NCI-H1436 (cell line): ENCODE measurements around the gene ALK.

ENCODE experiments used
- DNase-seq: peaks from one replicate; lab custom pipeline; 2025; lab: John Stamatoyannopoulos, UW

ALK gene

DNA sequence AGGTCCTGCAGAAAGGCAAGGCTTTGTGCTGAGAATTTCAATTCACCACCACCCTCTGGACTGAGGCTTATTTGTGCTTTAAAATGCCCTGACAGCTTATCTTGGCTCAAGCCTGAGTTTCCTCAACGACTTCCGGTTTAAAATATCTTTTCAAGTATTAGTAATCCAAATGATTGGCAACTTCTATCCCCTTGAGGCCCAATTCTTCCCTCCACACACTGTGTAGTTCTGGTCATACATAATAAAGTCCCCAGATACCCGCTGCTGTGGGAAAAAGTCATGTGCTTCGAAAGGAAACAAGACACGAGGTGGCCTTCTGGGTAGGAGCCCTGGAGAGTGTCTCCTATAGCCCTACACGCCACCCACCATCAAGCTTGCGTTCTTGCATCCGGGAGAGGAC, 393.4 kb downstream of the ALK start:
- no peak for DNase-seq

DNA sequence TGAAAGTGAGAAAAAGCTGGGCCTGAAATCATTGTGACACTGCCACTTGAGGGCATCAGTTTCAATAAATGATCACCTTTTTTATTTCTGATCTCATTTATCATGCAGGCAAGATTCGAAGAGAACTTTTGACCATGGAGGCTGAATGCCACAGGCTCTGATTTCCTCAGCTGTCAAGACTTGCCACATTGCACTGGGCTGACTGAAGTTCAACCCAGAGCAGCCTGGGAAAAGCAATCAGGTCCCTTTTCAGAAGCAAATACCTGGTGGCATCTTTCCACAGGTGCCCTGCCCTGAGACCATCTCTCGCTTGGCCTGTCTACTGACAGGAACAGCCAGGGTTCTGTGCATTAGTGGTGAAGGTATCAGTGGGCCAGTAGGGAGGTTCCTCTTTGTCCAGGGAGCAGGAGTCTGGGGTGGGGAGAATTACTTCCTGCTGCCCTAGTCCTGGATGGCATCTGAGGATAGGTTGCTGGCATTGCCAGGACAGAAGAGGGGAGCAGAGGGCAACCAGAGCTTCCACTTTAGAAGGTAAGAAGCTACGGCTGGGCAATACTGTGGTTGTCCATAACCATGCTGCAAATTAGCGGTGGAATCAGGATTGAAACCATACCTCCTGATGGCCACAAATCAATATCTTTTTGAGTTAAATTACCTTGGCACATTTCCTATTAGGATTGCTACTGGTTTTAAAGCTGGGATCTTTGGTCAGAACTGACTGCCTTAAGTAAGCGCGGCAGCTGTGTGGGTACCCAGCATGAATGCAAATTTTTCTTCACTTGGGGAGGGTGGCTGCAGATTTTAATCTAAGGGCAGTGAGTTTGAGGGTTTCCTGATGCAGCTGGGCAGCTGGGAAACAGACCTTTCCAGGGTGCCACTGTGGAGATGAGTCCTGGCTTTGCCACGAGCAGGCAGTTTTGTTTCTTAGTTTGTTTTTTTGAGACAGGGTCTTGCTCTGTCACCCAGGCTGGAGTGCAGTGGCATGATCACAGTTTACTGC, 394.5 kb downstream of the ALK start:
- no peak for DNase-seq

DNA sequence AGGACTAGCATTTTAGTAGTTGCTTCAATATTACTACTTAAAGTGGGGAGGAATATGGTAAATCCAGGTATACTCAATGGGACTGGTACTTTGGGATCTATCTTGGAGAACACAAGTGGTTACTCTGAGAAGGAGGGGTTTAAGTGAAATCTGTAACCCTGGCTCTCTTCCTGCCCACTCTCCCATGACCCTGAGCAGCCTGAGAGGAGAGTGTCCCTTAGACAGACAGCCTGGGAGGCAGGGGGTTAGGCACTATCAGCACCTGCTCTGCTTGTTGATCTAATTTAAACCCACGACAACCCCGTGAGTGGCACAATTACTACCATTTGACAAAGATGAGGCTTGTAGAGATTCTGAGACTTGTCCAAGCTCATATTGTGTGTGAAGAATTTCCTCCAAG, 395.5 kb downstream of the ALK start:
- no peak for DNase-seq

DNA sequence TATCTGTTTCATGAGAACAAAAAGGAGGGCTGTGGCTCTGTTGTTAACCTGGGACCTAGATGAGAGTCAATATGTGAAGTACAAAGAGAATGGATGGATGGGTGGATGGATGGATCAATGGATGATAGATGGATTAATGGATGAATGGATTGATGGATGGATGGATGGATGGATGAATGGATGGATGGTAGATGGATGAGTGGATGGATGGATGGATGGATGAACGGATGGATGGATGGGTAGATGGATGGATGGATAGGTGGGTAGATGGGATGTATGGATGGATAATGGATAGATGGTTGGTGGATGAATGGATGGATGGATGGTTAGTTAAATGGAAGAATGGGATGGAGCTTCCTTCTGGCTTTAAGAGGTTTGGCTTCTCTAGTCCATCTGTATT, 396.7 kb downstream of the ALK start:
- DNase-seq = no peak

DNA sequence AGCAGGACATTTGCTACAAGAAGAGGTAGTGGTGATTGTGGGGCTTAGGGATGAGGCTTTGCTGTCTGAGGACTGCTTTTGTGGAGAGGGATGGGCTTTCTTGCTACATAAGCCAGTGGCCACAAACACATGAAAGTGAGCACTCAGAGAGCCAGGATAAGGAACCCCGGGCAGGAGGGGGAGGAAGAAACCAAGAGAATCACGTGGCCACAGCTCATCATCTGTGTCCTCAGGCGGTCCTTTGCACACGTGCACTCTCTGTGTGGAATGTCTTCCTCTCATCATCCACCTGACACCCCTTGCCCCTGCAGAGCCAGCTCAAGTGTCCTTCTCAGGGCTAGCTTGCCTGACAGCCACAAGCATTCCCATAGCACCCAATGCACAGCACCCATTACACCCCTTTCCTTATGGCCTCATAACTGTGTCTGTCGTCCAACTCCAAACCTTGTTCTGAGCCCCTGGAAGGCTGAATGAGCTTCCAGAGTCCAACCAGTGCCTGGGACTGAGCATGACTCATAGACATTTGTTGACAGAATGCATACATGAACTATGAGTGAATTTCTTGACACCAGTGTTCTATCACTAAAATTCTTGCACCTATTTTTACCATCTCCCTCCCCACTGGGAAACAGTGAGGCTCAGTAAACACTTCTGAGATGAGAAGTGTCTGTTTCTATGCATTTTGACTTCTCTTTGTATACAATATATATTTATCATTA, 398.3 kb downstream of the ALK start:
- DNase-seq = no peak

DNA sequence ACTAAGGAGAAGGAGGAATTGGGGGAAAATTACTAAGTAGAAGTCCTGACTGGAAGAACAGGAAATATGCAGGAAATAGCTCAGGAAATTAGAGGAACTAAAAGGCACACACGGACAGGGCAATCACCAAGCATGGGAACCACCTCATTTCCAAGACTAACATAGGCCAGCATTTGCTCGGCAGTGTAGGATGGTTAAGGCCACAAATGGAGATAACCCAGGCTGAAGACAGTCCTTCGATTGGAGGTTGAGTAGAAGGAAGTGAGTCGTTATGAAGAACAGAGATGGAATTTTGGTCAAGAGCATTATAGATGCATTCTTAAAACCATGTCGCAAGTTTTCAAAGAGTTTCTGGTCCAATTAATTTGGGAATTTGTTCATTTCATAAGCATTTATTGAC, 401.4 kb downstream of the ALK start:
- DNase-seq = no peak

DNA sequence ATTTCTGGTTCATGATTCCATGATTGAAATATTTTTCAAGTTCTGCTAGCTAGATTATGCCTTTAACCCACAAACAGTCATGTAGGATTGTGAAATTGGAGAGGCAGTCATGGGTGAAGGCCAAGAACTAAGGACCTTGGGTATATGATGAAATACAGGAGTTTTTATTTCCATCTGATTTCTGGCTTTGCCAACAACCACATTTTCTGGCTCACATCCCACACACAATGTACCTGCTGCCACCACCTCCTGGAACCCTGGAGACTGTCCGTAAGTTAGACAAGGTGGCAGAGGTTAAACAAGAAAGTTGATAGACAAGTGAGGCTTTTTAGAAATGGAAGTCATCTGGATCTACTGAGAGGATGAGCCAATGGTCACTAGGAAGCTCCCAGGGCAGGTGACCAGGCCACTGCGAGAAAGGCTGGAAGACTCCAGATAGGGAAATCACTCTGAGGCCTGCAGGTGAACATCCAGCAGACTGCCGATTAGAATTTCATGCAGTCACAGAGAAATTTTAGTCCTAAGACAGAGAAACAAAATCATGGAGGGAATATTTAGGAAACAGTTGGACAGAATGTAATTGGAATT, 402.0 kb downstream of the ALK start:
- DNase-seq = no peak

DNA sequence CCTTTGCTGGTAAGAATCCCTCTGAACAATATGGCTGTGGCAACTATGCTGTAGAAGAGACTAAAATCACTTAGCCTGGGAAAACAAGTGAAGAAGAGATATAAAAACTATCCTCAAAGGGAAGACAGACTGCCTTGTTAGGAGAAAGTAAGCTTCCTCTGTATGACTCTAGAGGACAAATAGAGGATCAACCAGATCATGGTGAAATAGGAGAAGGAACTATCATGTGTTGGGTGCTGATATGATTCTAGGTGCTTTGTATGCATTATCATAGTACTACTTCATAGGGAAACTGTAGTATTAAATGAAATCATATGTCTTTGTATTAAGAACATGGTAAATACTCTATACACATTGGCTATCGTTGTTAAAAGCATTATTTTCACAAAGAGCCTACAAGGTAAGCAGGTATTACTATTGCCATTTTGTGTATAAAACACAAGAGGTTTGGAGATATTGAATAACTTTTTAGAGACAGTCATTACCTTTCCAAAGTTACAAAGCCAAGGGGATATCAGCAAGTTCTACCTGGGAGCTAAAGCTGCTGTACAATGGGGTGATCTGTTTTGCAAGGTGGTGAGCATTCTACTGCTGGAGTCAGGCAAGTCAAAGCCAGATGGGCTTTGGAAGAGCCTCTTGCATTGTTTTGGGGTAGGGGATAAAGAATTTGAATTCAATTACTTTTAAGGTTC, 402.6 kb downstream of the ALK start:
- no peak for DNase-seq

DNA sequence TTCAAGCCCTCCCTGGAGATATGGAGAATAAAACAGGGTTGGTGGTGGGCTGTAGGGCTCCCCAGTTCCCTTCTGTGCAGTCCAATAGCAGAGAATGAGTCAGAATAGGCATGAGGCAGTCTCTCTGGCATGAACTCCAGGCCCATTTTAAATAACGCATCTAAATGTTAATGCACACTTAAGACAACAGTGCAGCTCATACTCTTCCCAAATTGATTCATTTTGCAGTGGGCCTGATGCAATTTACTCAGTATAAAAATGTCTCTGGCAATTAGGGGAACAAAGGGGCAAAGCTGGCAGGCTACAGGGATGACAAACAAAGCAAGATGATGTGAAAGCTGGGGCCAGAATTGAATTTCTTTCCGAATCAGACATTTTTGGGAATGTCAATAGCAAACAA, 403.4 kb downstream of the ALK start:
- no peak for DNase-seq

DNA sequence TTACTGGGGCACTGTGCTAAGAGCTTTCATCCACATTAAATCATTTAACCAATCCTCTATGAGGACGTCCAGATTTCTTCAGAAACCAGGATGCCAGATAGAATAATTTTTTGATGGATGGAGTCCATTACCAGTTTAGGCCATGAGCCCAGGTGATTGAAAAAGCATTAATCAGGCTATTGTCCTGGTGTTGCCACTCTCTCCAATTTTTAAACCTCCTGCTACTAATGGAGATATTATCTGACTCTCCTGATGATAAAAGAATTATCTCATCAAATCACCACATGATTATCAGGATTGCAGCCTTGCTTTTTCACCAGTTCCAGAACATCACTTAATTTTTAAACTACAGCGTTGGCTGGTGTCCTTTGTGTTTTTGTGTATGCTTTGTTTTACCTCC, 404.0 kb downstream of the ALK start:
- DNase-seq = no peak

DNA sequence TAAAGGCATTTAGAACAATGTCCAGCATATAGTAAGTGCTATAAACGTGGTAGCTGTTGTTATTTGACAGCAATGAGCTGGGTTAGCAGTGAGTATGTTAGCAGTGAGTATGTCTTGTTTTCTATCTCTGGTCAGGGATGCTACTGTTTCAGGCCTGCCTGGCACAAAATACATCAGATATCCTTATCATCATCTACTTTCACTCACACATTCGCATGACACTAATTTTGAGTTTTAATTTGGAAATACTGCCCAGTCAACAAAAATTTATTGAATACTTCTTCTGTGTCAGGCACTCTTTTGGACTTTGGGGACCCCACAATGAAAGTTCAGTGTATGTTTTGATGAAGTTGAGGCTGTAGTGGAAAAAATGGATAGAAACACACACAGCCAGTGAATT, 404.6 kb downstream of the ALK start:
- DNase-seq = no peak

DNA sequence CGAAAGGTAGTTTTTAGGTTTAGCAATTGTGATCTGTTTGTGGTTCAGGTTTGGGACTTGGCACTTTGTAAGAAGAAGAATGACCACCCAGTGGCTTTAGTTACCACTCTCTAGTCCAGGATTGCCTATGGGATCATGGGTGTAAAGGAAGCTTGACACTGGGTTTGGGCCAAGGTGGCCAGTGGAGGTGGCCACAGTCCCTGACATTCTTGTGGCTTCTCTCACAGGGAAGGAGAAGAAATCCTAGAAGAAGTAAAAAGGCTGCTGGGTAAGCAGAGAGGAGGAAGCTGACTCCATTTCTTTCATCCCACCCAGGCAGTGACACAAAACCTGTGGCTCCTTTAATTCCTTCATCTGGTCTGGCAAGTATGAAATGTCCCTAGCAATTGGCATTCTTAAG, 411.5 kb downstream of the ALK start:
- DNase-seq = no peak

DNA sequence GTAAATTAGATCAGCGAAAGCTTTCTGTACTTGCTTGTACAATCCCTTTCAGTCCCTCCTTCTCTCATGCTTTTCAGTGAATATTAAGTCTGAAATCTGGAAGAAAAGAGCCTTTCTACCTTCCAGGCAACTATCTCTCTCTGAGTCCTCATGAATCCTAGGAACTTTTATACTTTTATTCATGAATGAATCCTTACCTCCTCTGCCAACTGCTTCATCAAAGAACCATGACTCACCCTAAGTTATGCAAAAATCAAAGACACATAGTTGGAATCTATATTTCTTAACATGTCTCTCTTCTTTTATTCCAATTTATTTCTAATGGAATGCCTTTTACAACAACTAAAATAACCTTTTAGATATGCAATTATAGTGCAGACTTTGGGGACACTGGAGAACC, 412.0 kb downstream of the ALK start:
- DNase-seq = no peak

DNA sequence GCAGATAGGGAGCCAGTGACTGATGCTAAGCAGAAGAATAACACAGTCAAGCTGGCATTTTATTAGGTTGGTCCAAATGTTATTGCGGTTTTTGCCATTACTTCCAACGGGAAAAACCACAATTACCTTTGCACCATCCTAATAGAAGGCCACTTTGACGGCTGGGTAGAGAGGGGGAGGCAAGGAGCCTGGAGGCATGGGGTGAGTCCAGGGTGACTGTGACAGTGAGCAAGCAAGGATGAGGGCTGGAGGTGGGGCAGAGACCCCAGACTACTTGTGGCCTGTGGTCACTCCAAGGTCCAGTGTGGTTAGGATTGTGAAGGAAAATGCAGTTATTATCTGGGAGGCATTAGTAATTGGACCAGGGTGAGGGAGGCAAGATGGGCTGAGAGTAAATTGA, 416.6 kb downstream of the ALK start:
- no peak for DNase-seq

DNA sequence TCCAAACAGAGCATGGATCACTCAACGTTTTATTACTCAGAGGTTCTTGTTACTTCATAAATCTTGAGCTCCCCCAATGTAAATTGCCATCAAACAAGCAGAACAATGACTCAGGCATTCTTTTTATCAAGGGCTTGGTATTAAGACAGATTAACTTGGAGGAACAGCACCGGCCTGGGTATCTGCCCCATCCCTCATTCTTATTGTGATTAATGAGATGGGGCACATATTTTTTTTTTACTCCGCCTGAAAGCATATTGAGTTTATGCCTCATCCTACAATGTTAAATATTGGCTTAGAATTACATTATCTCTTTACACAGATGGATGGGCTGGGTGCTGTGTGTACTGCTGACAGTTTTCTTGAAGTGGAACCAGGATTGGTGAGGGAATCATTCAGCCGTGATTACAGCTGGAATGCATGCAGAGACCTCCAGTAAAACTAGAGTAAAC, 418.9 kb downstream of the ALK start:
- DNase-seq = no peak

DNA sequence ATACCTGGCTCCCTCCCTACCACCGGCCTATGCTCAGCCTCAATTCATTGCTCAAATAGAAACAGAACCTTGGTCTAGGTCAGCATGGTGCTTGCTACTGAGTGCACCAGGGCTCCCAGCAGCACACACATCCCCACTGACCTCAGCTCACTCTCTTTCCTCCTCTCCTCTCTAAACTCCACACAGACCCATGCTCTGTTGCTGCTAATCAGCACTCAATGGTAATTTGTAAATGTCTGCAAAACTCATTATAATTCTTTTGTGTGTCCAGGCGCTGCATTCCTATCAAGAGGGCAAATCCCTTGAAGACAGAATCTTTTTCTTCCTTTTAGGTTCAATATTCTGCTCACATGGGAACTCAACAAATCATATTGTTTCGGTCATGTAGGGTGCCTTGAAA, 424.0 kb downstream of the ALK start:
- no peak for DNase-seq

DNA sequence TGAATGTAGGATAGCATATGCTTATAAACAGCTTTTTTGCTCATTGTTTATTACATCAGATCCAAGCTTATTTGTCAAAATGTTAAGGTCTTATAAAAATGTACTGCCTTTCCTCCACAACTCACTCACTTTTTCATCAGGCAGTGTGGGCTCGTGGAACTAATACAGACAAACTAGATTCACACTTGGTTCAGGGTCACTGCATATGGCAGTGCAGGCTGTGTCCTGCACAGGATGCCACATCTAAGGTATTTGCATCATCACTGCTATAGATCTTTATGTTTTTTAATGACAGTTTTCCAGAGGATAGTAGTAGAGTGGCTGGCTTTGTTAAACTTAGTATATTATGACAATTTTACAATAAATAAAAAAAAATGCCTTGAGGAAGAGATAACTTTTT, 425.2 kb downstream of the ALK start:
- no peak for DNase-seq

DNA sequence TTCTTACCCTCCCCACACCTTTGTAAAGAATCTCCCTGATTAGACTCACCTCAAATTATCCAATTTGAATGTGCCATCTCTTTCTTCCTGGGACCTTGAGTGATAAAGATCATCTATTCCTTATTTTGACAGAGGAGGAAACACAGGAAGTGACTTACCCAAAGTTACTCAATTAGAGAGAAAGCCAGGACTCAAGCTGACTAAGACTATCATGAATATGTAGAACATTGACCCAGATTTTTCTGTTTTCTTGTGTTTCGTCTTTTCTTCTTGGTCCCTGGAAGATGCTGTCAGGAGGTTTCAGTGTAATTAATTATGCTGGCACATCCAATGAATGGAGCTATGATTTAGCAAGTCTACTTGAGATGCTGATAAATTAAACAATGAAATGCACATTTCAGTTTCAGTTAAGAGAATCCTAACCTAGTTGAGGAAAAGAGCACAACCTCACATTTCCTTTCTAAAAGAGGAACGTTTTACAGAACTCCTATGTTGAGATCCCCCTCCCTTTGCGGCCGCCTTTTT, 425.8 kb downstream of the ALK start:
- DNase-seq = no peak

DNA sequence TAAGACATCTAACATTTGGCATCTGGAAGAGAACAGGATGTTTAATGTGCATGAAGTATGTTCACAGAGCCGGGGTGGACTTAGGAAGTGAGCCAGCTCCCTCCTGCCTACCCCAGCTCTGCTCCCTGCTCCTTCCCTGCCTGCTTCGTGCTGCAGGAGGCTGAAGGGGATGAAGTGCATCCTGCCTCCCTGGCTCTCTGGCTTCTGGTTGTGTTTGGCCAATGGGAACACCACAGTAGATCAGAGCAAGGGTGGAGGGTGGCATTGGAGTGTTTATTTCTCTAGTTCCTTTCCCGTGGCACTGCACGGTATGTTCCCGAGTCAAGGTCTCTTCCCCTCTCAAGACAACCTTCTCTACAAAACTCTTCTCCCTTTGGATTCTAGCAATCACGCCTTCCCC, 426.3 kb downstream of the ALK start:
- DNase-seq = no peak

DNA sequence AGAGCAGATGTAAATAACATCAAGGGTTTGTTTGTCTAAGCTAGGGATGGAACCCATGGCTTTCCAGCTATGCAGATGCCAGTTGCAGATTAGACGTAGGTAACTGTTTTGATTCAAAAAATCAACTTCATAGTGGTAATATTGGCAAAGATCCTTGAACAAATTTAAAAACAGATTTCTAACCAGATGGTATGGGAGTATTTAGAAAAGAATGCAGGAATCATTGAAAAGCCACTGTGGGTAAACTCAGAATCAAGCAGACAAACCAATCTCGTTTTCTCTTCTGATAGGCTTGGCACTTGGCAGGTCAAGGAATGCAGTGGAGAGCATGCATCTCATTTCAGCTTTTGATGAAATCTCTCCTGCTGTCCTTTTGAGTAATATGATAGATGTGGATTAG, 428.7 kb downstream of the ALK start:
- no peak for DNase-seq

DNA sequence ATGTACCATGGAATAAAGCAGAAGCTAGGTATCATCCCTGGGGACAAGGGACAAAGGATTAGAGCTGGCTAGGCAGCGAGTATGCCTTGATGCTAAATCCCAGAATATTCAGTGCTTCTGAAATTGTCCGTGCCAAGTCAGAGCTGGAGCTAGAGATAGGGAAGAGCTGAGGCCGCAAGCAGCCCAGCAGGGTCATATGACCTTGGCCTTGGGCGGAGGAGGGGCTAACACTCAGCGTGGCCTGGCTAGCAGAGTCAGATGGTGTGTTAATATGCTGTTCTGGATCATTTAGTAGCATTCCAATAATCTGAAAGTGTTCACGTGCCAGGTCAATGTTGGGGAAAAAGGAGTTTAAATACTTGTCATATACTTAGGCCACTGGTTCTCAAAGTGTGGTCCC, 431.3 kb downstream of the ALK start:
- no peak for DNase-seq

DNA sequence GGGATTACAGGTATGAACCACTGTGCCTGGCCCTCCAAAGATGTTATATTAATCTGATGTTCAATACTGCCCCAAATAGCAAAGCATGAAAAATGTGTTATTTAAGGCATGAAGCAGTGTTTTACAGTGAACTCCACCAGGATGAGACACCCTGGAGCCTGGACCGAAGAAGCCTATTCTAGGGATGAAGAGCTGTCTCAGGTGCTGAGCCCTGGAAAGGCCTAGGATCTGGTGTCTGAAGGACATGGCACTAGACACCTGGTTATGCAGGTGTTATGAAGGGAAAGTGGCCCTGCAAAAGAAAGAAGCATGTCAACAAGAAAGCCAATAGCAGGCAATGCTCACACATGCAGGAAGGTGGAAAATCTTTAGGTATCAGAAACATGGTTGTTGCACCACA, 431.8 kb downstream of the ALK start:
- no peak for DNase-seq
